GM18870 (cell line): Measurements from ENCODE around the gene OBI1.

Experiments used
- ATAC-seq: cut with Tn5 transposase; IDR thresholded peaks from one replicate; pipeline ENCODE4 v1.9.1; 2021; ENCODE audit warnings: moderate library complexity; ENCODE audit not compliant: unreplicated experiment

Gene OBI1

GRCh38 chr13:78592584-78592983 lies 66.4 kb downstream of the OBI1 start:
- ATAC-seq: no peak

- ATAC-seq: no peak
Measured at GRCh38 chr13:78589206-78589605, 69.7 kb downstream of the OBI1 start.

GRCh38 chr13:78587395-78587794 lies 71.6 kb downstream of the OBI1 start:
- ATAC-seq: no peak

GRCh38 chr13:78586706-78587105 lies 72.2 kb downstream of the OBI1 start:
- ATAC-seq: no peak

- no peak for ATAC-seq
Measured at GRCh38 chr13:78576261-78576660, 82.7 kb downstream of the OBI1 start.

GRCh38 chr13:78572459-78572858 lies 86.5 kb downstream of the OBI1 start:
- no peak for ATAC-seq

GRCh38 chr13:78569029-78569428 lies 89.9 kb downstream of the OBI1 start:
- no peak for ATAC-seq

GRCh38 chr13:78566631-78567030 lies 92.3 kb downstream of the OBI1 start:
- ATAC-seq: no peak
